ENCODE results near the gene ST6GALNAC2.

DNA sequence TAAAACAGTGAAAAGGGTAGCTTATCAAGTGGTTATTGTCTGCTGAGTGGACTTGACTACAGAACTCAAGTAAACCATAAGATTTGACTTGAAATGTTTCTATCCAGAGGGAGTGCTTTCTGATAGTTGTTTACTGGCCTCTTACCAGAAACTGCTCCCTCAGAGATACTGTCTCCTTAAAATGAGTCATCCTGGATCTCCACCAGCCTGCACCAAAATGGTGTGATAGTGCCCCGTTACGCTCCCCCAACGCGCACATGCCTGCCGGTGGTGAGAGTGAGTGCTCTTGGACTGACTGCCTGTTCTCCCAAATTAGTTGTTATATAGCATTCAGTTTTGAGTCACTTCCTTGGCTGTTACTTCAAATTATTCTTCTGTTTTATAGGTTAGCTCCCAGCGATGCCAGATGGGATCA lies 22.9 kb downstream of the ST6GALNAC2 start:
- no peak for TF ChIP-seq POLR2A (IDR thresholded peaks at IDR 0.05; ENCODE audit: low read depth)
- TF ChIP-seq, protein P1, sequence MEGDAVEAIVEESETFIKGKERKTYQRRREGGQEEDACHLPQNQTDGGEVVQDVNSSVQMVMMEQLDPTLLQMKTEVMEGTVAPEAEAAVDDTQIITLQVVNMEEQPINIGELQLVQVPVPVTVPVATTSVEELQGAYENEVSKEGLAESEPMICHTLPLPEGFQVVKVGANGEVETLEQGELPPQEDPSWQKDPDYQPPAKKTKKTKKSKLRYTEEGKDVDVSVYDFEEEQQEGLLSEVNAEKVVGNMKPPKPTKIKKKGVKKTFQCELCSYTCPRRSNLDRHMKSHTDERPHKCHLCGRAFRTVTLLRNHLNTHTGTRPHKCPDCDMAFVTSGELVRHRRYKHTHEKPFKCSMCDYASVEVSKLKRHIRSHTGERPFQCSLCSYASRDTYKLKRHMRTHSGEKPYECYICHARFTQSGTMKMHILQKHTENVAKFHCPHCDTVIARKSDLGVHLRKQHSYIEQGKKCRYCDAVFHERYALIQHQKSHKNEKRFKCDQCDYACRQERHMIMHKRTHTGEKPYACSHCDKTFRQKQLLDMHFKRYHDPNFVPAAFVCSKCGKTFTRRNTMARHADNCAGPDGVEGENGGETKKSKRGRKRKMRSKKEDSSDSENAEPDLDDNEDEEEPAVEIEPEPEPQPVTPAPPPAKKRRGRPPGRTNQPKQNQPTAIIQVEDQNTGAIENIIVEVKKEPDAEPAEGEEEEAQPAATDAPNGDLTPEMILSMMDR (IDR thresholded peaks at IDR 0.05): no peak
- TF ChIP-seq POLR2AphosphoS5 (IDR thresholded peaks at IDR 0.05): no peak

Data from esophagus muscularis mucosa (tissue), 3 donors.